HUES64 (cell line): ENCODE data around the gene MAP3K12.

Source experiments
- H3K27ac ChIP-seq: 2 replicates; pipeline ENCODE4 v1.7.0; 2013; ENCODE audit warnings: low read depth, low read length, inconsistent platforms
- H3K27me3 ChIP-seq: 2 replicates; pipeline ENCODE4 v1.6.1; 2013; ENCODE audit warnings: mild to moderate bottlenecking, low read length; ENCODE audit not compliant: insufficient read depth
- H3K36me3 ChIP-seq: 2 replicates; pipeline ENCODE4 v1.6.1; 2013; ENCODE audit warnings: mild to moderate bottlenecking, low read length; ENCODE audit not compliant: insufficient read depth
- H3K4me1 ChIP-seq: 2 replicates; pipeline ENCODE4 v1.6.1; 2013; ENCODE audit warnings: mild to moderate bottlenecking, low read length, moderate library complexity; ENCODE audit not compliant: insufficient read depth
- H3K4me3 ChIP-seq: 2 replicates; pipeline ENCODE4 v1.5.1; 2013; ENCODE audit warnings: mild to moderate bottlenecking, low read length, moderate library complexity
- H3K9ac ChIP-seq: 2 replicates; pipeline ENCODE4 v1.6.1; 2013; ENCODE audit warnings: mild to moderate bottlenecking, low read depth, low read length
- H3K9me3 ChIP-seq: 2 replicates; pipeline ENCODE4 v1.6.1; 2013; ENCODE audit warnings: low read depth, low read length; ENCODE audit not compliant: insufficient read depth
- WGBS: fragments of 150-250, 120-280 bp; methylation state at CpG from one replicate; pipeline ENCODE4 v1.1.7; 2013; ENCODE audit warnings: missing lambda C conversion rate; 5-methylcytosine and 5-hydroxymethylcytosine counted together

MAP3K12 gene

DNA sequence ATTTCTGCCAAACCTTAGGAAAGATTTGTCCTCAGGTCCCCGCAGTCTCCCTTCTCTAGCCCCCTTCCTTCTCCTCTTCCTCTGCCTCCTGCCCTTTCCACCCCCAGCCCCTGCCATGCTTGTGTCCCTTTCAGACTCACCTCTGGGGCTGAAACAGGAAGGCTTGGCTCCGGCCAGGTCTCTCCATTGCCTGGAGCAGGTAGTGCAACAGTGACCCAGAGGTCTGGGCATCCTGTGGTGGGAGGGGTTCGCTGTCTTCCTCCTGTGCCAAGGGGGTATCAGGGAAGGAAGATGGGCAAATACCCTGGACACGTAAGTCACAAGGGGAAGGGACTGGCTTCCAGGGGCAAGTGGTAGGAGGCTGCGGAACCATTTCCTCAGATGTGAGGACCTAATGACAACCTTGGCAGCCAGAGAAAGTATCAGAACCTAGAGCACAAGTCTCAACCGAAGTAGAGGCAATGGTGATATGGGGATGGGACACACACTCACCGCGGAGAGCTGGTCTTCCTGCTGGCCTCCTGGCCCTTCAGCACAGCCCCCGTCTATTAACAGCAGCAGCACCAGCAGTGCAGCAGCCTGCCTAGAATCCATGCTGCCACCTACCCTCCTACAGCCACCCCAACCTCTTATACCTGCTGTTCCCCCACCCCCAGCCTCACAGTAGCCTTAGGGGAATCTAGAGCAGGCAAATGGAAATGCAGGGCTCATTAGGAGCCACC is 7.8 kb upstream of the MAP3K12 start, which contains the start of gene NPFF:
Gene NPFF (minus strand): TSS at position 604 of the 722 bp plus-strand sequence. CDS start 10 bp downstream, at position 594.
- peaks cover 52% of the 10 kb centered on the region for H3K36me3 ChIP-seq
- no peaks in the 10 kb centered on the region; the same call in 1 of the 2 replicates for H3K4me1 ChIP-seq
- H3K27ac ChIP-seq = no peak within 1 kb of the TSS
- H3K4me3 ChIP-seq = no peak within 1 kb of the TSS
- peak within 1 kb of the TSS; percentile 26; the same call in 1 of the 2 replicates for H3K9ac ChIP-seq
- no peaks in the 10 kb centered on the region for H3K9me3 ChIP-seq
- WGBS = 88% methylated on average over 9 of the region's 9 CpGs
- no peaks in the 10 kb centered on the region for H3K27me3 ChIP-seq

DNA sequence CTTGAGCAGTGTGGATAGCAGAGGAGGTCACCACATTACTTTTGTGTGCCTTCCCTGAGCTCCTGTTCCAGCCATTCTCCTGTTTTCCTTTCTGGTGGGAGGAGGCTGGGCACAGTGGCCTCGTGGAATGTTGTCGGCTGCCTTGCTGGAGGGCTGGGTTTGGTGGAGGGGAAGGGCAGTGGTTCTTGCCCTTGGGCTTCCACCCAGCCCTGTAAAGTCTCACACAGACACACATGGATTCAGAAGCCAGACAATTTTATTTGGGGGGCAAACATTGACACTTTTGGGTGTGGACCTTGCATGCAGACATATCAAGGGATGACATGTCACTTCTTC is 7.2 kb upstream of the MAP3K12 start:
- 80% methylated on average over 2 of the region's 2 CpGs for WGBS
- Histone ChIP-seq H3K9me3 (no peaks in the 10 kb centered on the region), H3K9ac (no peak overlapping the region), H3K27ac (no peak overlapping the region), H3K4me1 (peaks cover 5% of the 10 kb centered on the region; the same call in 1 of the 2 replicates), H3K36me3 (peaks cover 46% of the 10 kb centered on the region), H3K27me3 (no peaks in the 10 kb centered on the region), H3K4me3 (no peak overlapping the region)

DNA sequence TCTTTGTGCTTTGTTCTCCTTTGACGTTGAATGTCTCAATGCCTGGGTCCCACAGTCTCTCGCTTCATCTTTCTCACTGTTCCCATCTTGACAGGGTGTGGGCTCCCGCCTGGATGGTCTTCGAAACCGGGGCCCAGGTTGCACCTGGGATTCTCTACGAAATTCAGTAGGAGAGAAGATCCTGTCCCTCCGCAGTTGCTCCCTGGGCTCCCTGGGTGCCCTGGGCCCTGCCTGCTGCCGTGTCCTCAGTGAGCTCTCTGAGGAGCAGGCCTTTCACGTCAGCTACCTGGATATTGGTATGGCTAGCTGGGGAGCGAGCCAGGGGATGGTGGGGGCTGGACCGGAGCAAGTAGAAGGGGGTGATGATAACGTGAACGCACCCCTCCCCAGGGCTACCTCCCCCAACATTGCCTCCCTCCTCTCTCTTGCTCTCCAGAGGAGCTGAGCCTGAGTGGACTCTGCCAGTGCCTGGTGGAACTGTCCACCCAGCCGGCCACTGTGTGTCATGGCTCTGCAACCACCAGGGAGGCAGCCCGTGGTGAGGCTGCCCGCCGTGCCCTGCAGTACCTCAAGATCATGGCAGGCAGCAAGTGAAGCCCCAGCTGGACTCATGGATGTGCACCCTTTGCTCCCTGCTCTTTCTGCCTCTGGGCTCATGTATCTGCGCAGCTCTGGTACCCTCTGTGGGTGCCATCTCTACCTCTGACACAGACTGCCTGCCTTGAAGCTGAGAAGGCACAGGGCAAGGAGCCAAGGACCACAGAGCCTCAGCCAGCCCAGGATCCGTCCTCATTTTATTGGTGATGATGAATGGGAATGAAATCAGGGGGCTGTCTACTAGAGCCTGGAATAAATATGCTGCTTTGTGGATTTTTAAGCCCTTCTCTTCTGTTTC is 6.5 kb upstream of the MAP3K12 start:
- H3K36me3 ChIP-seq = peaks cover 42% of the 10 kb centered on the region
- no peaks in the 10 kb centered on the region for H3K27me3 ChIP-seq
- 95% methylated on average over 19 of the region's 19 CpGs for WGBS
- H3K9ac ChIP-seq = no peak overlapping the region
- H3K27ac ChIP-seq = no peak overlapping the region
- H3K9me3 ChIP-seq = no peaks in the 10 kb centered on the region
- H3K4me1 ChIP-seq = peaks cover 5% of the 10 kb centered on the region; the same call in 1 of the 2 replicates
- H3K4me3 ChIP-seq = no peak overlapping the region

DNA sequence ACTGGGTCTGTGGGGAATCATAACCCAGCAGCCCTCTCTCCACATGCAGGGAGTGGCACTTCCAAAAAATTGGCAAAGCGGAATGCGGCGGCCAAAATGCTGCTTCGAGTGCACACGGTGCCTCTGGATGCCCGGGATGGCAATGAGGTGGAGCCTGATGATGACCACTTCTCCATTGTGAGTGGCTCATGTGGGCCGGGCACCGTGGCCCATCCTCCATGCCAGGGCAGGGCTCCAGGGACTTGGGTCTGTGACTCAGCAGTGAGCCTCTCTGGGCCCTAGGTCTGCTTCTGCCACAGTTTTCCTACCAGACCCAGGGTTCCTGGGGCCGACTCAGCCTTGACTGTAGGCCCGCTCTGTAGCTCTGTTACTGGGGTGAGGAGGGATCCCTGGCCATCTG is 5.8 kb upstream of the MAP3K12 start:
- H3K9ac ChIP-seq = no peak overlapping the region
- H3K27me3 ChIP-seq = no peaks in the 10 kb centered on the region
- WGBS = 97% methylated on average over 10 of the region's 10 CpGs
- peaks cover 8% of the 10 kb centered on the region for H3K4me1 ChIP-seq
- H3K9me3 ChIP-seq = no peaks in the 10 kb centered on the region
- peaks cover 42% of the 10 kb centered on the region for H3K36me3 ChIP-seq
- H3K27ac ChIP-seq = no peak overlapping the region
- no peak overlapping the region for H3K4me3 ChIP-seq

DNA sequence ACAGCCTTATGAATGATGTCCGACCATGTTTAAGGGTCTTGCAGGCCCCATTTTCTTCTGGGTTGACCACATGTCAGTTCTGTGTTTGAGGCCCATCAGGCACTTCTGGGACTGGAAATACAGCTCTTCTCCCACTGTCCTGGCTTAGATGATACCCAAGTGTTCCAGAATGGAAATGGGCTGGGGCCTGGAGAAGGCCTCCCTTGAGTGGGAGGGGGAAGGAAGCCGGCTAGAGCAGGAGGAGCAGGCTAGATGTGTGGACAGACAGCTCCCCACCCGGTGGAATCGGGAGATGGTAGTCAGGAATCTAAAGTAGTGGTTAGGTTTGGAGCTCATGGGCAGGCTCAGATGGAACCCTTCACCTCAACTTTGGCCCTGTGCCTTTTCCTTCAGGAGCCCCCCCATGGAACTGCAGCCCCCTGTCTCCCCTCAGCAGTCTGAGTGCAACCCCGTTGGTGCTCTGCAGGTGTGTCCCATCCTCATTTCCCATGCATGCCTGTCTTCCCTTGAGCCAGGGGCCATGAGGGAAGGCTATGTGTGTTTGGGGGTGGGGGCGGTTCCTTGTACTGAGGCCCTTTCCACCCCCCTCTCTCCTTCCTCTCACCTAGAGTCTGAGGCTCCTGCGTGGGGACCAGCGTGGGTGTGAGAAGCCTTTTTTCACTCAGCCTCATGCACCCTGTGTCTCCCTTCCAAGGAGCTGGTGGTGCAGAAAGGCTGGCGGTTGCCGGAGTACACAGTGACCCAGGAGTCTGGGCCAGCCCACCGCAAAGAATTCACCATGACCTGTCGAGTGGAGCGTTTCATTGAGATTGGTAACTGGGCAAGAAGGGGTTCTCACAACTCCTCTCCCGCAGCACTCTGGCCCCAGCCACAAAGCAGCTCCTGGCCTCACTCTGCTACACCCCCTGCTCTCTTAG is 5.0 kb upstream of the MAP3K12 start:
- H3K27ac ChIP-seq = no peak overlapping the region
- H3K4me3 ChIP-seq = no peak overlapping the region
- WGBS = 95% methylated on average over 13 of the region's 14 CpGs
- H3K9ac ChIP-seq = no peak overlapping the region
- H3K36me3 ChIP-seq = peaks cover 42% of the 10 kb centered on the region
- no peaks in the 10 kb centered on the region for H3K9me3 ChIP-seq
- H3K4me1 ChIP-seq = peaks cover 13% of the 10 kb centered on the region
- no peaks in the 10 kb centered on the region for H3K27me3 ChIP-seq

DNA sequence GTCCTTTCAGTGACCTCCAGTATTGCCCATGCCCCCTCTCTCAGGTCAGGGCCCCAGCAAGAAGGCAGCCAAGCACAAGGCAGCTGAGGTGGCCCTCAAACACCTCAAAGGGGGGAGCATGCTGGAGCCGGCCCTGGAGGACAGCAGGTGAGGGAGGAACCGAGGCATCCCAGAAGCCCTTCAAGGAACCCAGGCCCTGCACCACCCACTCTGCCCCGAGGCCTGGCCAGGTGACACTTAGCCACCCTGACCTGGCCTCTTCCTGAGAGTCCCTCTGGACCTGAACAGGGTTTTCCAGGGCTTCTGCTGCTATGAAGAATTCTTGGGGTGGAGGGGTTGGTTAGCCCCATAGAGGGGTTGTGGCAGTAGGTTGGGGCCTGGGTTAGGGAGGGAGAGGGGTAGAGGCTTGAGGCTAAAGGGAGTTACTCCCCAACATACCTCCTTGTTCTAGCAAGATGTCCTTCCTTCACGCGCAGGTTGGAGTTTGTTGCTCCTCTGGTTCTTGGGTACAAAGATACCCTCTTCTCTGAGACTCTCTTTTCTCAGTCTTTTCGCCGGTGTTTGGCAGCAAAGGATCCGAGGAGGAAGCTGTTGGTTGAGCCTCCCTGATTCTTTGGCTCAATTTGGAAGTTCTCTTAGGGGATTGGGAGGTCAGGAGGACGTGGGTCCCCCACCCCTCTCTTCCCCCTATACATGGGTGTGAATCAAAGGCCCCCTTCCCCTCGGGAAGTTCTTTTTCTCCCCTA is 3.9 kb upstream of the MAP3K12 start:
- Histone ChIP-seq H3K27ac (no peak overlapping the region), H3K4me3 (no peak overlapping the region), H3K36me3 (peaks cover 42% of the 10 kb centered on the region), H3K27me3 (no peaks in the 10 kb centered on the region), H3K9me3 (no peaks in the 10 kb centered on the region), H3K4me1 (peaks cover 17% of the 10 kb centered on the region), H3K9ac (no peak overlapping the region)
- WGBS = 90% methylated on average over 7 of the region's 10 CpGs

DNA sequence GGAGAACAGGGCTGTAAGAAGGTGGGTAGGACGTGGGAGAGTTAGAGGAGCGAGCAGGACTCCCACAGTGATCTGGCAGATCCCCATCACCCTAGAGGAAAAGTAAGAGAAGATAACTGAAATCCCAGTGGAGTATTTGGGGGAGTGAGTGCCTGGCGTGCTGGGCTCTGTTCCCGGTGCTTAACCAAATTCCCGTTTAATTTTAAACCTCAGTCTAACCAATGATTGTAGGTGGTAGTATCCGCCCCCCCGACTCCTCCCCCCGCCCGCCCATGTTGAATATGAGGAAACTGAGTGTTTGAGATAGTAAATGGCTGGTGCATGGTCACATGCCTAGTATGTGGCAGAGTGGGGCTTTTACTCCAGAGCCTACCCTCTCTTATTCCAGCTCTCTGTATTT is 3.1 kb upstream of the MAP3K12 start:
- Histone ChIP-seq H3K9ac (no peak overlapping the region; the same call in 1 of the 2 replicates), H3K27ac (no peak overlapping the region), H3K4me1 (peaks cover 23% of the 10 kb centered on the region), H3K4me3 (no peak overlapping the region), H3K27me3 (no peaks in the 10 kb centered on the region), H3K9me3 (no peaks in the 10 kb centered on the region), H3K36me3 (peaks cover 40% of the 10 kb centered on the region)
- 95% methylated on average over 7 of the region's 9 CpGs for WGBS

DNA sequence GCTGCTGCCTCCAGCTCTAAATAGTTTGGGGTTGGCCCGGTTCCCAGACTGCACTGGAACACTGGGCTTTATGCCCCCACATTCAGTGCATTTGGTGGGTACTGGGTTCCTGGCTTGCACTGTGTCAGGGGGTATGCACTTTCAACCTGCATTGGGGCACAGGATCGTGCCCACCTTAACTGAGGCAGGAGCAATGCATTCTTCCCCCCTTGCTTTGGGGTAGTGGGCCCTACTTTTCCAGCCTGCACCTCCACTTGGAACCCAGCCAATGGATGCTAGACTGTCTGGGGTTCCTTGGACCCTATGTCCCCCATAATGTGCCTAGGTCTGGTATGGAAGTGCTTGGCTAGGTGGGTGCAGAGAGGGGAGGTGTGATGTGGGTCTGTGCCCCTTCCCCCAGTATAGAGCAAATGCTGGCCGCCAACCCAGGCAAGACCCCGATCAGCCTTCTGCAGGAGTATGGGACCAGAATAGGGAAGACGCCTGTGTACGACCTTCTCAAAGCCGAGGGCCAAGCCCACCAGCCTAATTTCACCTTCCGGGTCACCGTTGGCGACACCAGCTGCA is 2.4 kb upstream of the MAP3K12 start:
- no peaks in the 10 kb centered on the region for H3K27me3 ChIP-seq
- H3K4me1 ChIP-seq = peaks cover 24% of the 10 kb centered on the region
- peak overlapping the region; percentile 92 for H3K9ac ChIP-seq
- peaks cover 34% of the 10 kb centered on the region for H3K36me3 ChIP-seq
- H3K4me3 ChIP-seq = peak overlapping the region; percentile 70
- no peaks in the 10 kb centered on the region for H3K9me3 ChIP-seq
- WGBS = 79% methylated on average over 10 of the region's 10 CpGs
- H3K27ac ChIP-seq = peak overlapping the region; percentile 92

DNA sequence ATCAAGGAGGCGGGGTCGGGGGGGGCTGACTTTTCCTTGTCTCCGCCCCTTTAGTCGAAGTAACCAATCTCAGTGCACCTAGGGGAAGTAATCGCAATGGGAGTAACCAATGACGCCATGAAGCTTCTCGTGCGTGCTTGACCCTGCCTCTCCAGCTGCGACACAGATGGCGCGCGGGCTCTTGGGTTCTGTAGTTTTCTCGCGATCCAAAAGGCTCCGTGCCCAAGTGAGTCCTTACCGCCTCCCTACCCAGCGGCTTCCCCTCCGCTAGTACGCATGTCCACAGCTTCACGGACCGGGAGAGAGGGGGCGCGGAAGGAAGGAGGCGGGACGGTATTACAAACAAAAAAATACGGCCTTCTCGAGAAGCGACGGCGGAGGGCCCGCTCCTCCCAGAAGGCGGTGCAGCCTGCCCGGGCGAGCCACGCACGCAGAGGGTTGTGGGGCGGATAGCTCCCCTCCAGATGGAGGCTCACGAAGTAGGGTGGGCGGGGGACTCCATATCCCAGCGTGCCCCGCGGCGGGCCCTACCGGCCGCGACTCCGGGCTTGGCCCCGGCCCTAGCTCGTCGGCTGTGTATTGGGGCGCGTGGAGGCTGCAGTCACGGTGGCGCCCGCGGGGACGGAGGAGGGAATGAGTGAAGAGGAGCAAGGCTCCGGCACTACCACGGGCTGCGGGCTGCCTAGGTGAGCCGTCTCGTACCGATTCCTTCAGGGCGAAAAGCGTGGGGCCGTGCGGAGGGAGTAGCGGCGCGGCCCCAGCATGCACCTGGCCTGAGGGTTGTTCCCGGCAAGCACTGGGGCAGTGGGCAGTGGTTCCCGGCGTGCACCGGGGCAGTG is 1.7 kb upstream of the MAP3K12 start, which contains the start of gene TARBP2:
Gene TARBP2 (plus strand): TSS at position 508 of the 839 bp plus-strand sequence. CDS start 126 bp downstream, at position 634.
- peaks cover 28% of the 10 kb centered on the region for H3K36me3 ChIP-seq
- H3K4me1 ChIP-seq = peaks cover 30% of the 10 kb centered on the region
- peak within 1 kb of the TSS; percentile 70 for H3K4me3 ChIP-seq
- H3K27me3 ChIP-seq = no peaks in the 10 kb centered on the region
- under 1% methylated on average over 74 of the region's 74 CpGs for WGBS
- H3K27ac ChIP-seq = peak within 1 kb of the TSS; percentile 92
- H3K9me3 ChIP-seq = no peaks in the 10 kb centered on the region
- peak within 1 kb of the TSS; percentile 92 for H3K9ac ChIP-seq
